Left lung (tissue), 10 donors: Measurements from ENCODE around the gene ABCA1. TPM values are rescaled to one million over a fixed set of nuclear protein-coding genes. Genes with fewer than 3 reads are reported as not detected.

Experiments
- ATAC-seq: fragments of 200-7000 bp; cut with Tn5 transposase; one replicate; pipeline ENCODE4 v1.9.1; 2020; ENCODE audit warnings: moderate library complexity
- DNase-seq, 4 donors: peaks; one replicate each; pipeline ENCODE4 v3.0.0-alpha.2; 2013 to 2020
- H3K27ac ChIP-seq, 2 donors: fragments of 200-600 bp; sonication (generic) in 1 of 2; one replicate each; pipeline versions ENCODE4 v1.5.0 to v1.8.0; 2020 to 2021
- H3K27me3 ChIP-seq, 2 donors: fragments of 200-600 bp; sonication (generic) in 1 of 2; one replicate each; pipeline versions ENCODE4 v1.5.0 to v1.8.0; 2020 to 2021
- H3K36me3 ChIP-seq, 2 donors: fragments of 200-600 bp; sonication (generic) in 1 of 2; one replicate each; pipeline versions ENCODE4 v1.5.0 to v1.8.0; 2020 to 2021
- H3K4me1 ChIP-seq, 2 donors: fragments of 200-600 bp; one replicate each; pipeline ENCODE4 v1.8.0; 2021
- H3K4me3 ChIP-seq, 2 donors: fragments of 200-600 bp; sonication (generic) in 1 of 2; one replicate each; pipeline versions ENCODE4 v1.5.0 to v1.8.0; 2020 to 2021; ENCODE audit warnings: mild to moderate bottlenecking in 1 of 2
- H3K9me3 ChIP-seq, 2 donors: fragments of 200-600 bp; sonication (generic) in 1 of 2; one replicate each; pipeline versions ENCODE4 v1.5.0 to v1.8.0; 2020 to 2021
- intact Hi-C, 2 donors: fragments of 100-400 bp; cut with DNase I; formaldehyde crosslinking; loops; one replicate each; pipeline versions ENCODE4 v1.11.2 to v1.14.2; 2022
- polyA plus RNA-seq, 6 donors: library from polyadenylated mRNA; unstranded; fragments of 120-200 nt; gene quantifications; one replicate each; pipeline ENCODE4 v1.2.1, GENCODE V29; 2013; ENCODE audit not compliant: insufficient read length in 6 of 6
- total RNA-seq, 2 donors: library from RNA; stranded (reverse); fragmentation: NEBNext Ultra II Directional; extraction: Animal tissue kit (Norgen Biotek cat#: 25700); gene quantifications; one replicate each; pipeline ENCODE4 v1.2.1, GENCODE V29; 2021
- TF ChIP-seq, protein P1 (sequence below), 2 donors: fragments of 200-600 bp; sonication (generic) in 1 of 2; IDR thresholded peaks; one replicate each; pipeline versions ENCODE4 v1.5.0 to v1.8.0; 2021; ENCODE audit warnings: antibody characterized with exemption in 2 of 2
- donor health status: DM: no; HTN: yes; CAD: no.
- donor health status: DM: no; HTN: no; CAD: no.

ABCA1 gene
- total and polyA plus RNA-seq, 8 donors, result 12.8 to 53.0 (median 18.2) TPM

DNA sequence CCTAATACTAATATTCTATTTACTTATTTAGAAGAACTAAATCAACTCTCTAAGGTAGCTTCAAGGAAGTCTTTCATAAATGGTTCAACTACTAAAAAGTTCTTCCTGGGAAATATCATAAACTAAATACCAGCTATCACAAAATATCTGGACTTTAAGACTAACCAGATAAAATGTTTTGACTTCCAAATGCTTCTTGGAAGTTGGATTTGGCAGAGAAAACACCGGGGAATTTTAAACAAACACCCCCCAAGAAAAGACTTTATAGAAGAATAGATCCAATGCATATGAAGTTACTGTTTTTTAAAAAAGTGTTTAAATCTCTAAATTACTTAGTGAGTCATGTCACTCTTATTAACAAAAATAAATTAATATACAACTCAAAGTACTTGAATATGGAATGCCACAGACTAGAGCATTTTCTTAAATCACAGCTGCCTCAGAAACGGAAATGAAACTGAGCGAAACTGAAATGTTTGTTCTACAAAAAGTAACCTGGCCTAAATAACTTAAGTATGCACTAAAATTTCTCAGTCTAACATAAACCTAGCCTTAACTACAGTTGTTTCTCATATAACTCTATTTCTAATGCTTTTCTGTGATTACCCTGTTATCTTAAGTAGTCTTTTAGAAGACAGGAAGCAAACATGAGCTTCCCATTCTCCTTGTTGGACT is 6.8 kb downstream of the ABCA1 start:
- no peak overlapping the region for H3K4me3 ChIP-seq

DNA sequence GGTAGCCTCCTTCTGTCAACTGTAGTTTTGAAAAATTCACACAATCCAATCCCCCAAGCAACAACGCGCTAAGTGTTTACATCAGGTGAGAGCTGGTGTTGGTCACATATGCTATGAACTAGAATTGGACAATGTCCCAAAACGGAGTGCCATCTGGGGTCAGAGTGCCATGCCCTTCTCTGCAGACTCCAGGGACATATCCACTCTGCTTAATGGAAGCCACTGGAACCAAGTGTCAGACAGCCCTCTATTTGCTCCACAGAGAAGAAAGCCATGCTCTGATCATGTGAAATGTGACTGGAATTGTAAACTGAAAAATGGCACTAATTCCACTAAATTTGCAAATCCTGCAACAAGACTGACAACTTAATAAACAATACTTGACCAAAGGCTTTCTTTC is 12.2 kb downstream of the ABCA1 start:
- no peak overlapping the region for H3K4me3 ChIP-seq
- no peaks in the 10 kb centered on the region for H3K9me3 ChIP-seq
- H3K27ac ChIP-seq, result no peak overlapping the region
- H3K27me3 ChIP-seq, result no peaks in the 10 kb centered on the region
- H3K4me1 ChIP-seq, result peaks cover 16 to 43% of the 10 kb centered on the region in 2 donors
- TF ChIP-seq, protein P1, sequence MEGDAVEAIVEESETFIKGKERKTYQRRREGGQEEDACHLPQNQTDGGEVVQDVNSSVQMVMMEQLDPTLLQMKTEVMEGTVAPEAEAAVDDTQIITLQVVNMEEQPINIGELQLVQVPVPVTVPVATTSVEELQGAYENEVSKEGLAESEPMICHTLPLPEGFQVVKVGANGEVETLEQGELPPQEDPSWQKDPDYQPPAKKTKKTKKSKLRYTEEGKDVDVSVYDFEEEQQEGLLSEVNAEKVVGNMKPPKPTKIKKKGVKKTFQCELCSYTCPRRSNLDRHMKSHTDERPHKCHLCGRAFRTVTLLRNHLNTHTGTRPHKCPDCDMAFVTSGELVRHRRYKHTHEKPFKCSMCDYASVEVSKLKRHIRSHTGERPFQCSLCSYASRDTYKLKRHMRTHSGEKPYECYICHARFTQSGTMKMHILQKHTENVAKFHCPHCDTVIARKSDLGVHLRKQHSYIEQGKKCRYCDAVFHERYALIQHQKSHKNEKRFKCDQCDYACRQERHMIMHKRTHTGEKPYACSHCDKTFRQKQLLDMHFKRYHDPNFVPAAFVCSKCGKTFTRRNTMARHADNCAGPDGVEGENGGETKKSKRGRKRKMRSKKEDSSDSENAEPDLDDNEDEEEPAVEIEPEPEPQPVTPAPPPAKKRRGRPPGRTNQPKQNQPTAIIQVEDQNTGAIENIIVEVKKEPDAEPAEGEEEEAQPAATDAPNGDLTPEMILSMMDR (IDR thresholded peaks at IDR 0.05), result no peak
- intact Hi-C loops, result no loop called here
- DNase-seq (no peak), ATAC-seq (no peak)
- no peaks in the 10 kb centered on the region for H3K36me3 ChIP-seq

More for the DNA sequence above, 6.8 kb downstream of the ABCA1 start:
- intact Hi-C loops, result no loop called here
- H3K9me3 ChIP-seq, result no peaks in the 10 kb centered on the region
- H3K36me3 ChIP-seq, result no peaks in the 10 kb centered on the region
- DNase-seq (no peak), ATAC-seq (no peak)
- TF ChIP-seq, protein P1 (IDR thresholded peaks at IDR 0.05), result no peak
- H3K27me3 ChIP-seq, result no peaks in the 10 kb centered on the region
- peak overlapping the region; percentile 42 to 54 for H3K27ac ChIP-seq
- peaks cover 12 to 62% of the 10 kb centered on the region in 2 donors for H3K4me1 ChIP-seq

DNA sequence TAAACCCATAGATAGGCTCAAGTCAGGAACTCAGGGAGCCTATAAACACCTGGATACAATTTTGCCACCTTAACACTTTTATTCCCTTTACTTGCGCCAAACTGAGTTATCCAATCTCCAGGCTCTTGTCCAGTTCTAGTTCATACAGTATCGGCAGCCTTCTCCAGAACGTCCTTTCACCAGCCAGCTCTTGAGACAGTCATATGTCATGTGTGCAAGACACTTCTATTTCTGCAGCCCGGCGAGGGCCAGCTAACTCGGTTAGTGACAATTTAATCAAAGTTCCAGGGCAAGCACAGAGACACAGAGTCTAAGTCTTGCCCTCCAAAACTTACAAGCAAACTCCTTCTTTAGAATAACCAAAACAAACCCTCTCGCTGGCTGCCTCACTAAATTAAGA is 12.9 kb downstream of the ABCA1 start:
- Histone ChIP-seq H3K9me3 (no peaks in the 10 kb centered on the region), H3K4me1 (peaks cover 19 to 46% of the 10 kb centered on the region in 2 donors), H3K27ac (no peak overlapping the region), H3K4me3 (no peak overlapping the region), H3K36me3 (no peaks in the 10 kb centered on the region), H3K27me3 (no peaks in the 10 kb centered on the region)
- ATAC-seq (peak; percentile 50), DNase-seq (no peak)
- TF ChIP-seq, protein P1 (IDR thresholded peaks at IDR 0.05), result no peak
- intact Hi-C loops, result no loop called here

DNA sequence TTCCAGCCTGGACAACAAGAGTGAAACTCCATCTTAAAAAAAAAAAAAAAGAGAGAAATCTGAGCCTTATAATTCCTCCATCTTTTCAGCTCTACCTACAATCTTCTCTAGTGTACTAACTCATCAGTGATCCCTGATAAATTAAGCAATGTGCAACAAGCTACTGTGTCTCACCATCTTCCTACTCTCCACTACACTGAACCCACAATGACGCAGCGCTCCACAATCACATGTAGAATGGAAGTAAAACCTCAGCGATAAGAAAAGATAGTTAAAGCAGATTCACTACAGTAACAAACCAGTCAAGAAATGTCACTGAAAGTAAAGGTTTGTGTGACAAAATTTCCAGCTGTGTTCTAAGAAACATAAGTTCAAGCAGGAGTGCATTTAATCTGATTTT is 13.5 kb downstream of the ABCA1 start:
- no peak overlapping the region for H3K27ac ChIP-seq
- no peaks in the 10 kb centered on the region for H3K27me3 ChIP-seq
- no peak overlapping the region for H3K4me3 ChIP-seq
- ATAC-seq, result no peak
- no peaks in the 10 kb centered on the region for H3K9me3 ChIP-seq
- DNase-seq, result no peak
- TF ChIP-seq, protein P1 (IDR thresholded peaks at IDR 0.05), result no peak
- no peaks in the 10 kb centered on the region for H3K36me3 ChIP-seq
- H3K4me1 ChIP-seq, result peaks cover 20 to 47% of the 10 kb centered on the region in 2 donors
- intact Hi-C loops, result no loop called here

DNA sequence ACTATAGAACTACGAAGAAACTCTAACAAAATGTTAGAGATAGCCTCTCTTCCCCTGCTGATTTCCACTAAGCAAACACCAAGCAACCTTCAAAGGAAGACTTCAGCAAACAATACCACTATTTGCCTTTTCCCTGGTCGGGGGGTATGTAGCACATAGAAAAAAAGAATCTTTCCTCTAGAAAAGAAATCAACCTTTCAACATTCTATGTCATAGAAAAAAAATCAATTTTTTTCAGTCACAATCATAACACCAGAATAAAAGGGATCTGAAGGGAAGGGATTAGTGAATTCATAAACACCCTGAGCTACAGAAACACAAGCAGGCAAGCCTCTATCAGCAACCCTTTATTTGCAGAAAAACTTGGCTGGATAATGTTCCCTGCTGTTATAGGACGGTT is 15.3 kb downstream of the ABCA1 start:
- intact Hi-C loops, result no loop called here
- H3K36me3 ChIP-seq, result no peaks in the 10 kb centered on the region
- H3K27me3 ChIP-seq, result no peaks in the 10 kb centered on the region
- H3K4me1 ChIP-seq, result peaks cover 20 to 48% of the 10 kb centered on the region in 2 donors
- DNase-seq (no peak), ATAC-seq (no peak)
- H3K4me3 ChIP-seq, result no peak overlapping the region
- no peak overlapping the region for H3K27ac ChIP-seq
- H3K9me3 ChIP-seq, result no peaks in the 10 kb centered on the region
- TF ChIP-seq, protein P1 (IDR thresholded peaks at IDR 0.05), result no peak
